T-cell (primary cell): Measurements from ENCODE around the gene ADGRL3. TPM values are rescaled to one million over a fixed set of nuclear protein-coding genes. Genes with fewer than 3 reads are reported as not detected.
"Not testable (repeated sequence)": the region's sequence is repeated elsewhere in the genome, so short reads cannot be mapped to it uniquely, and the experiment has no call there.

Experiments used
- ATAC-seq, 4 experiments: fragments of 200-7000 bp in 3 of 4; fragments of 150-1000 bp in 1 of 4; cut with Tn5 transposase; replicated peaks in 1 of 4; 1 replicate in 3 of 4; 2 replicates in 1 of 4; pipeline ENCODE4 v1.10.0; 2021; ENCODE audit warnings: moderate library complexity in 3 of 4, mild to moderate bottlenecking in 2 of 4, moderate number of reproducible peaks in 1 of 4
- CTCF ChIA-PET, 2 donors: fragments of 300-600 bp; sonication (Branson Sonifier 250); formaldehyde crosslinking; loops; one replicate each; lab custom pipeline; 2022; ENCODE audit warnings: antibody characterized with exemption in 2 of 2; lab: Charles Lee
- POLR2A ChIA-PET, 2 donors: fragments of 300-600 bp; sonication (Branson Sonifier 250); formaldehyde crosslinking; loops; one replicate each; lab custom pipeline; 2022; ENCODE audit warnings: antibody characterized with exemption in 2 of 2; lab: Charles Lee
- DNase-seq, 35 experiments: peaks; one replicate each; pipeline versions ENCODE4 v3.0.0 to v3.0.0-alpha.2; 2013 to 2023
- H3K27ac ChIP-seq: one replicate; pipeline ENCODE4 v1.5.1; 2013; ENCODE audit warnings: low read length
- H3K27me3 ChIP-seq, 2 experiments: replicated peaks in 1 of 2; 1 replicate in 1 of 2; 2 replicates in 1 of 2; pipeline versions ENCODE4 v1.6.1 to v1.7.0; 2013; ENCODE audit warnings: low read length in 1 of 2, mixed read lengths in 1 of 2; ENCODE audit not compliant: control insufficient read depth in 2 of 2, insufficient read depth in 2 of 2; ENCODE audit errors: extremely low read depth in 1 of 2
- H3K36me3 ChIP-seq, 2 donors: 1 replicate in 1 of 2; 2 replicates in 1 of 2; pipeline versions ENCODE4 v1.6.1 to v1.7.0; 2013; ENCODE audit warnings: low read length in 1 of 2; ENCODE audit not compliant: control insufficient read depth in 2 of 2, insufficient read depth in 1 of 2; ENCODE audit errors: extremely low read depth in 1 of 2
- H3K4me1 ChIP-seq, 2 experiments: 1 replicate in 1 of 2; 2 replicates in 1 of 2; pipeline versions ENCODE4 v1.6.1 to v1.7.0; 2013; ENCODE audit warnings: low read length in 2 of 2, mixed read lengths in 1 of 2; ENCODE audit not compliant: insufficient read depth in 2 of 2, control insufficient read depth in 1 of 2; ENCODE audit errors: extremely low read depth in 1 of 2
- H3K4me3 ChIP-seq, 2 donors: 1 replicate in 1 of 2; 2 replicates in 1 of 2; pipeline versions ENCODE4 v1.5.1 to v1.7.0; 2013; ENCODE audit warnings: mild to moderate bottlenecking in 2 of 2, low read length in 1 of 2, moderate library complexity in 1 of 2; ENCODE audit not compliant: control insufficient read depth in 1 of 2; ENCODE audit errors: extremely low read depth in 1 of 2
- H3K9me3 ChIP-seq: 2 replicates; pipeline ENCODE4 v1.7.0; 2013
- H3K27ac Mint-ChIP-seq, 2 donors: one replicate each; pipeline ENCODE4 v1.8.0; 2020 to 2021; ENCODE audit warnings: mild to moderate bottlenecking in 2 of 2, mixed read lengths in 2 of 2
- H3K27me3 Mint-ChIP-seq, 2 donors: one replicate each; pipeline ENCODE4 v1.8.0; 2021 to 2022; ENCODE audit warnings: mixed read lengths in 2 of 2
- H3K36me3 Mint-ChIP-seq: one replicate; pipeline ENCODE4 v1.8.0; 2021; ENCODE audit warnings: mixed read lengths
- H3K4me1 Mint-ChIP-seq, 3 donors: one replicate each; pipeline ENCODE4 v1.8.0; 2020 to 2022; ENCODE audit warnings: mixed read lengths in 3 of 3, mild to moderate bottlenecking in 1 of 3
- H3K4me3 Mint-ChIP-seq, 3 donors: one replicate each; pipeline ENCODE4 v1.8.0; 2020 to 2022; ENCODE audit warnings: mild to moderate bottlenecking in 3 of 3, mixed read lengths in 3 of 3, moderate library complexity in 3 of 3
- H3K9me3 Mint-ChIP-seq, 3 donors: one replicate each; pipeline ENCODE4 v1.8.0; 2020 to 2022; ENCODE audit warnings: mixed read lengths in 3 of 3
- WGBS: methylation state at CpG from one replicate; pipeline ENCODE4 v1.1.5; 2013; ENCODE audit warnings: missing lambda C conversion rate; ENCODE audit not compliant: insufficient coverage; 5-methylcytosine and 5-hydroxymethylcytosine counted together
- total RNA-seq, 35 experiments: library from RNA in 6 of 35; stranded (reverse) in 6 of 35; fragments of 120-200 nt in 1 of 35; gene quantifications; one replicate each; pipeline versions ENCODE4 v1.2.1 to v1.2.4 and lab custom pipeline; 2013 to 2026

The ADGRL3 gene
- total RNA-seq, 5 donors from 2014 or later (not counting 1 experiment from before 2014, with no cell fraction given) = 0.09 TPM; not detected in 4

GRCh38 chr4:61507091-61507490 is 307.0 kb downstream of the ADGRL3 start:
- H3K36me3 ChIP-seq = no peaks in the 10 kb centered on the region
- DNase-seq = no peak
- no peak overlapping the region for H3K4me3 ChIP-seq
- H3K4me1 ChIP-seq = no peaks in the 10 kb centered on the region
- no CpG with 5 or more reads among the region's 2 CpGs for WGBS
- Mint-ChIP-seq H3K36me3 (no peaks in the 10 kb centered on the region), H3K27ac (no peak overlapping the region), H3K9me3 (peaks cover 4 to 15% (median 9%) of the 10 kb centered on the region in 3 donors), H3K4me1 (no peaks in the 10 kb centered on the region), H3K27me3 (no peaks in the 10 kb centered on the region), H3K4me3 (no peak overlapping the region)
- no peaks in the 10 kb centered on the region for H3K9me3 ChIP-seq
- H3K27ac ChIP-seq = no peak overlapping the region
- ATAC-seq = no peak
- H3K27me3 ChIP-seq = no peaks in the 10 kb centered on the region
- POLR2A ChIA-PET = no interaction called here
- CTCF ChIA-PET = no interaction called here

GRCh38 chr4:61509721-61510241 is 309.7 kb downstream of the ADGRL3 start:
- DNase-seq, H3K27ac ChIP-seq, H3K4me3 ChIP-seq, ATAC-seq, H3K9me3 ChIP-seq, H3K27me3 Mint-ChIP-seq, H3K36me3 Mint-ChIP-seq, H3K4me3 Mint-ChIP-seq, CTCF ChIA-PET, H3K4me1 Mint-ChIP-seq, POLR2A ChIA-PET, H3K27ac Mint-ChIP-seq, H3K27me3 ChIP-seq, H3K4me1 ChIP-seq, H3K36me3 ChIP-seq: not testable (repeated sequence)
- WGBS = 86% methylated on average over 3 of the region's 3 CpGs
- peaks cover 4 to 16% (median 11%) of the 10 kb centered on the region in 3 donors for H3K9me3 Mint-ChIP-seq

DNA sequence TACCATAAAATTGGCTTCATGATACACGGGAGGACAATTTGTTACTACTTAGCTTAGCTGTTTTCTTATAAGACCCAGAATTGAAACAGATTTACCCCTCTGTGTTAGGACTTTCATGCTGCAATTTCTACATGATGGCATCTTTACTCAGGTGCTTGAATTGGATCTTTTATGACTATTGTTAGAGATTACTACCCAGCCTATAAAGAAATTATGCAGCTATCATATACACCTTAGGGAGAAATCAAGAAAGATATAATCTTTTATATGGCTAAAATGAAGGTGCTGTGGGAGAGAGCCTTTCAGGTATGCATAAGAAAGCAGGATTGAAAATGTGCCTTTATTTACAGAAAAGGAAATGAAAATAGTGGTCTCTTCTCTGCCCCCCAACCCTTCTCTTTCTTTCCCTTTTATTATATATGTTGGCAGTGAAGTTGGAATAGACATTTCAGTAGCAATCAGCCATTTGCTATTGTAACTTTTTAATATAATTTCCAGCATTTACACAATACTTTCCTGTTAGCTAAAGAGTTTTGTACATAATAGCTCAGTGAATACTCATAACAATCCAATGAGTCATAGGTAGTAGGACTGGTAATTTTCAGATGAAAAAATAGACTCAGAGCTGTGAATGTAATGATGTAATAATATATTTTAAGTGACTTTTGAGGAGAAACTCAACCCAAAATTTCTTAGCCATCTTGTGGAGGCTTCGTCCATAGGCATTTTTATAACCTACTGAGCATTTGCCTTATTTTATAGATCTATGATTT is 311.8 kb downstream of the ADGRL3 start:
- no peak overlapping the region for H3K27ac Mint-ChIP-seq
- H3K9me3 Mint-ChIP-seq = peaks cover 4 to 14% (median 10%) of the 10 kb centered on the region in 3 donors
- no peaks in the 10 kb centered on the region for H3K27me3 ChIP-seq
- H3K4me1 Mint-ChIP-seq = no peaks in the 10 kb centered on the region
- H3K4me3 Mint-ChIP-seq = no peak overlapping the region
- no peaks in the 10 kb centered on the region for H3K27me3 Mint-ChIP-seq
- no peaks in the 10 kb centered on the region for H3K4me1 ChIP-seq
- H3K27ac ChIP-seq = no peak overlapping the region
- ATAC-seq (no peak), DNase-seq (no peak)
- H3K4me3 ChIP-seq = no peak overlapping the region
- no peaks in the 10 kb centered on the region for H3K36me3 Mint-ChIP-seq
- CTCF ChIA-PET = no interaction called here
- H3K9me3 ChIP-seq = no peaks in the 10 kb centered on the region
- no peaks in the 10 kb centered on the region for H3K36me3 ChIP-seq
- no CpG with 5 or more reads among the region's 2 CpGs for WGBS
- POLR2A ChIA-PET = no interaction called here

GRCh38 chr4:61514991-61515390 is 314.9 kb downstream of the ADGRL3 start:
- 71% methylated on average over 1 of the region's 2 CpGs for WGBS

DNA sequence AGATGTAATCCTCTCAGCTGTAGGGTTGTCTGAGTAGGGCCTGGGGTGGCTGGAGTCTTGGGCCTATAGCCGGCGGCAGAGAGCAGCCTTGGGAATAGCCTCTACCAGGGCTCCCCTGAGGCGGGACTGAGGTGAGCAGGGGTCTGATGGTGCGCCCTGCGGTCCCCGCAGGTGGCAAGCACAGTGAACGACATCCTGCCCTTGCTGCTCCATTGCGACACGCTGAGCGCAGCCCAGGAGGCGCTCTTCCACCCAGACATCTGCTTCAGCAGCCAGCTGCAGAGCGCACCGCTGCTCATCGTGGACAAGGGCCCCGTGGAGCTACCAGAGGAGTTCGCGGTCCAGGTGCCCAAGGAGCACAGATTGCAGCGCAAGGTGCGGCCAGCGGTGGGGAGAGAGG is 317.0 kb downstream of the ADGRL3 start:
- DNase-seq = no peak
- H3K36me3 Mint-ChIP-seq = no peaks in the 10 kb centered on the region
- H3K27me3 Mint-ChIP-seq = no peaks in the 10 kb centered on the region
- no peak overlapping the region for H3K4me3 ChIP-seq
- 44% methylated on average over 20 of the region's 20 CpGs for WGBS
- H3K4me3 Mint-ChIP-seq = no peak overlapping the region
- no peaks in the 10 kb centered on the region for H3K27me3 ChIP-seq
- no peaks in the 10 kb centered on the region for H3K4me1 ChIP-seq
- no peak overlapping the region for H3K27ac Mint-ChIP-seq
- ChIA-PET POLR2A (no interaction called here), CTCF (no interaction called here)
- H3K36me3 ChIP-seq = no peaks in the 10 kb centered on the region
- ATAC-seq = no peak
- peaks cover 12 to 19% (median 17%) of the 10 kb centered on the region in 3 donors for H3K9me3 Mint-ChIP-seq
- no peaks in the 10 kb centered on the region for H3K9me3 ChIP-seq
- no peaks in the 10 kb centered on the region for H3K4me1 Mint-ChIP-seq
- H3K27ac ChIP-seq = no peak overlapping the region

More at GRCh38 chr4:61514991-61515390, 314.9 kb downstream of the ADGRL3 start:
- Mint-ChIP-seq H3K4me3 (no peak overlapping the region), H3K4me1 (no peaks in the 10 kb centered on the region), H3K27ac (no peak overlapping the region), H3K27me3 (no peaks in the 10 kb centered on the region), H3K36me3 (no peaks in the 10 kb centered on the region), H3K9me3 (peaks cover 5 to 14% (median 8%) of the 10 kb centered on the region in 3 donors)
- POLR2A ChIA-PET = no interaction called here
- ATAC-seq (no peak), DNase-seq (no peak)
- no peaks in the 10 kb centered on the region for H3K9me3 ChIP-seq
- H3K36me3 ChIP-seq = no peaks in the 10 kb centered on the region
- CTCF ChIA-PET = no interaction called here
- H3K4me1 ChIP-seq = no peaks in the 10 kb centered on the region
- H3K4me3 ChIP-seq = no peak overlapping the region
- H3K27ac ChIP-seq = no peak overlapping the region
- H3K27me3 ChIP-seq = no peaks in the 10 kb centered on the region

DNA sequence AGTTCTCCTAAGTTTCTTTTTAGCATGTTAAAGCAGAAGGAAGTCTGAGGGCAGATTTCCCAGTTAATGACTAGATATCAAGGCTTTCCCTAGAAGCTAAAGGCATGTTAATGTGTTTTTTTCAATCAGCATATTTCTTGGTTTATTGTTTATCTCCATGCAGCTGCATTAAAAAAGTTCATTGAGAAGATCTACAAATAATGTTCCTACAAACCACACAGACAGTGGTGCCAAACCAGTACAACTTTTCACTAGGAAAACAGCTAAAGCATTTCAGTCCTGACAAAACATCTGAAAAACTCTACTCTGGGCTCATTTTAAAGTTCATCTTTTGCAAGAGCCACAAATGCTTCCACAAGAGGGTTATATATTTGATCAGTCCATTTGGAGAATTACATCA is 320.0 kb downstream of the ADGRL3 start:
- no peak for DNase-seq
- POLR2A ChIA-PET = no interaction called here
- H3K36me3 Mint-ChIP-seq = no peaks in the 10 kb centered on the region

More for the DNA sequence above, 320.0 kb downstream of the ADGRL3 start:
- CTCF ChIA-PET = no interaction called here
- H3K27me3 ChIP-seq = no peaks in the 10 kb centered on the region
- H3K9me3 ChIP-seq = no peaks in the 10 kb centered on the region
- H3K27ac ChIP-seq = no peak overlapping the region
- no peaks in the 10 kb centered on the region for H3K36me3 ChIP-seq
- Mint-ChIP-seq H3K4me1 (no peaks in the 10 kb centered on the region), H3K9me3 (peaks cover 16 to 30% (median 24%) of the 10 kb centered on the region in 3 donors), H3K4me3 (no peak overlapping the region), H3K27me3 (no peaks in the 10 kb centered on the region), H3K27ac (no peak overlapping the region)
- ATAC-seq = no peak
- H3K4me3 ChIP-seq = no peak overlapping the region
- H3K4me1 ChIP-seq = no peaks in the 10 kb centered on the region
